ENCODE measurements around the gene SINHCAF. TPM values are rescaled to one million over a fixed set of nuclear protein-coding genes. Genes with fewer than 3 reads are reported as not detected.
"Not testable (repeated sequence)": the region's sequence is repeated elsewhere in the genome, so short reads cannot be mapped to it uniquely, and the experiment has no call there.

Gene SINHCAF
- total RNA-seq, 1 donor from 2014 or later, result 270 TPM

DNA sequence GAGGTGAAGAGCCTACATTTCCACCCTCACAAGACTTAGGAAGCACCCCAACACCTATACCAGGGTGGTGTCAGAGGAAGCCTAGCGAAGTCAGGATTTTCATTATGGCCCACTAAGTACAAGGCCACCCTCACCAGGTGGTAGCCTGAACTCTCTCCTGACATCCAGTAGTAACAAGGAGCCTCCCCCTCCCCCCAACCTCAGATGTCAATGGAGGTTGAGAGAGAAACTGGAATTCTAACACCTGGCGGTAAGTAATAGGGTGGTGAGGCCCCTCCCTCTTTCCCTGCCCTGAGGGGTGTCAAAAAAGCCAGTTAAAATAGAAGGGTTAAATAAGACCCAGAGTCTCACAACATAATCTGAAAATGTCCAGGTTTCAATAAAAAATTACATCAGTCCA is 37.6 kb downstream of the SINHCAF start:
- H3K4me1 Mint-ChIP-seq (ENCODE audit: low read depth), result peaks cover 15% of the 10 kb centered on the region
- H3K4me3 Mint-ChIP-seq, result no peak overlapping the region
- H3K36me3 Mint-ChIP-seq (ENCODE audit: low read depth), result peaks cover 67% of the 10 kb centered on the region
- H3K27me3 Mint-ChIP-seq (ENCODE audit: insufficient read depth), result no peaks in the 10 kb centered on the region
- peak overlapping the region; percentile 18 for H3K27ac Mint-ChIP-seq
- no peak for DNase-seq (ENCODE audit: low spot score)
- no peaks in the 10 kb centered on the region for H3K9me3 Mint-ChIP-seq
- intact Hi-C loops (cut with micrococcal nuclease), result no loop called here

DNA sequence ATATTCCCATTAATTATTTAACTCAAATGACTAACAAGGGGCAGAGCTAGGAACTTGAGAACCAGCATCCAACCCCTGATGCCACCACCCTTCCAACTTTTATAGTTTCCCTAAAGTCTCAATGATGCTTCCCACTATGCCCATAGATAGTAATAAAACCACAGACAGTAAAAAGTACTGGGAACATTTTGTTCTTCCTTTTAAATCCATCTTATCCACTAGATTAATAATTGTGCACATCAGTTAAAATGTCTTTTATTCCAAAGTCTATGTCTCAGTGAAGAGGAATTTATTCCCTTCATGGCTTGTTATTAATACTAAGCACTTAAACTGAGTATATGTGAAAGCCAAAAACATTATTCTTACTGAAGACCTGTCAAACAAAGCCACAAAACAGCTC is 45.8 kb downstream of the SINHCAF start:
- Mint-ChIP-seq H3K27ac (no peak overlapping the region), H3K9me3 (no peaks in the 10 kb centered on the region), H3K27me3 (ENCODE audit: insufficient read depth) (no peaks in the 10 kb centered on the region), H3K36me3 (ENCODE audit: low read depth) (peaks cover 42% of the 10 kb centered on the region), H3K4me3 (no peak overlapping the region), H3K4me1 (ENCODE audit: low read depth) (no peaks in the 10 kb centered on the region)
- DNase-seq (ENCODE audit: low spot score), result no peak
- intact Hi-C loops (cut with micrococcal nuclease), result no loop called here

DNA sequence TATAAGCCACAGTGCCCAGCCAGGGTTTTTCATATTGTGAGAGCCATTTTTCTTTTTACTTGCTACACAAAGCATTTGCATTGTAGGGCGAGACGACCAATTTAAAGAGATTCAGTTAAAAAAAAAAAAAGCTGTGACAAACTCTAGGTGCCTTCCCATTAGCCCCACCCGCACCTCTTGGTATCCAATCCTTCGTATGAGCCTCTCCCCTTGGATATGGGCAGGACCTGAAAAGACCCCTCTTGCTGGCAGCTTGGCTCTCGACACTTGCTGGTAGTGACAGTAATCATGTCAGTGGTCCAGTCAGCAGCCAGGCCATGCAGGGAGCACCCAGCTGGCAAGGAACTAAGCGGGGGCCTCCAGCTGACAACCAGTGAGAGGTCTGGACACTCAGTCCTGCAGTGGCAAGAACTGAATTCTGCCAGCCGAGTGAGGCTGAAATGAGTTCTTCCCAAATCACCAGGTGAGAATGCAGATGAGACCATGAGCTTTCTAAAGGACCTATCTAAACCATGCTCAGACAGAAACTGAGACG is 46.5 kb downstream of the SINHCAF start:
- Mint-ChIP-seq H3K27ac (no peak overlapping the region), H3K4me3 (no peak overlapping the region)
- intact Hi-C loops (cut with micrococcal nuclease), result no loop called here

GRCh38 chr12:31278832-31279231 is 47.1 kb downstream of the SINHCAF start:
- H3K36me3 Mint-ChIP-seq (ENCODE audit: low read depth), result peaks cover 38% of the 10 kb centered on the region
- no peak overlapping the region for H3K27ac Mint-ChIP-seq
- DNase-seq (ENCODE audit: low spot score), result no peak
- H3K4me1 Mint-ChIP-seq (ENCODE audit: low read depth), result no peaks in the 10 kb centered on the region
- no peaks in the 10 kb centered on the region for H3K9me3 Mint-ChIP-seq
- no peaks in the 10 kb centered on the region for H3K27me3 Mint-ChIP-seq (ENCODE audit: insufficient read depth)
- no peak overlapping the region for H3K4me3 Mint-ChIP-seq
- intact Hi-C loops (cut with micrococcal nuclease), result no loop called here

More for the DNA sequence above, 46.5 kb downstream of the SINHCAF start:
- Mint-ChIP-seq H3K9me3 (no peaks in the 10 kb centered on the region), H3K36me3 (ENCODE audit: low read depth) (peaks cover 42% of the 10 kb centered on the region), H3K27me3 (ENCODE audit: insufficient read depth) (no peaks in the 10 kb centered on the region), H3K4me1 (ENCODE audit: low read depth) (no peaks in the 10 kb centered on the region)
- no peak for DNase-seq (ENCODE audit: low spot score)

- no peak overlapping the region for H3K4me3 Mint-ChIP-seq
- intact Hi-C loops (cut with micrococcal nuclease), result no loop called here
- H3K36me3 Mint-ChIP-seq (ENCODE audit: low read depth), result peaks cover 37% of the 10 kb centered on the region
- no peaks in the 10 kb centered on the region for H3K27me3 Mint-ChIP-seq (ENCODE audit: insufficient read depth)
- DNase-seq (ENCODE audit: low spot score), result no peak
- H3K27ac Mint-ChIP-seq, result no peak overlapping the region
- no peaks in the 10 kb centered on the region for H3K4me1 Mint-ChIP-seq (ENCODE audit: low read depth)
- no peaks in the 10 kb centered on the region for H3K9me3 Mint-ChIP-seq
These were observed 47.5 kb downstream of the SINHCAF start for GRCh38 chr12:31278424-31278823.

GRCh38 chr12:31277081-31277480 is 48.9 kb downstream of the SINHCAF start:
- intact Hi-C loops (cut with micrococcal nuclease), result no loop called here
- Mint-ChIP-seq H3K27ac (peak overlapping the region; percentile 21), H3K27me3 (ENCODE audit: insufficient read depth) (no peaks in the 10 kb centered on the region)

GRCh38 chr12:31275491-31275890 is 50.5 kb downstream of the SINHCAF start:
- Mint-ChIP-seq H3K27ac (no peak overlapping the region), H3K4me3 (no peak overlapping the region), H3K27me3 (ENCODE audit: insufficient read depth) (no peaks in the 10 kb centered on the region), H3K36me3 (ENCODE audit: low read depth) (peaks cover 30% of the 10 kb centered on the region), H3K9me3 (no peaks in the 10 kb centered on the region), H3K4me1 (ENCODE audit: low read depth) (peaks cover 6% of the 10 kb centered on the region)
- intact Hi-C loops (cut with micrococcal nuclease), result no loop called here
- no peak for DNase-seq (ENCODE audit: low spot score)

More at GRCh38 chr12:31277081-31277480, 48.9 kb downstream of the SINHCAF start:
- no peak for DNase-seq (ENCODE audit: low spot score)
- H3K36me3 Mint-ChIP-seq (ENCODE audit: low read depth), result peaks cover 33% of the 10 kb centered on the region
- no peaks in the 10 kb centered on the region for H3K9me3 Mint-ChIP-seq
- no peak overlapping the region for H3K4me3 Mint-ChIP-seq
- peaks cover 1% of the 10 kb centered on the region for H3K4me1 Mint-ChIP-seq (ENCODE audit: low read depth)

- H3K27ac Mint-ChIP-seq, result peak overlapping the region; percentile 40
- H3K4me3 Mint-ChIP-seq, result no peak overlapping the region
- intact Hi-C loops (cut with micrococcal nuclease), result no loop called here
- no peaks in the 10 kb centered on the region for H3K27me3 Mint-ChIP-seq (ENCODE audit: insufficient read depth)
- H3K9me3 Mint-ChIP-seq, result no peaks in the 10 kb centered on the region
- H3K36me3 Mint-ChIP-seq (ENCODE audit: low read depth), result peaks cover 27% of the 10 kb centered on the region
- peaks cover 6% of the 10 kb centered on the region for H3K4me1 Mint-ChIP-seq (ENCODE audit: low read depth)
- no peak for DNase-seq (ENCODE audit: low spot score)
These were observed 51.2 kb downstream of the SINHCAF start for GRCh38 chr12:31274520-31275300.

GRCh38 chr12:31273794-31274193 is 52.2 kb downstream of the SINHCAF start:
- not testable (repeated sequence) for DNase-seq (ENCODE audit: low spot score); H3K9me3 Mint-ChIP-seq; H3K27me3 Mint-ChIP-seq (ENCODE audit: insufficient read depth); H3K4me1 Mint-ChIP-seq (ENCODE audit: low read depth); H3K4me3 Mint-ChIP-seq
- H3K36me3 Mint-ChIP-seq (ENCODE audit: low read depth), result peaks cover 24% of the 10 kb centered on the region
- intact Hi-C loops (cut with micrococcal nuclease), result loop anchor here (2.0 kb wide), 1 partner anchor 89 kb away; no protein-coding TSS in a partner anchor
- H3K27ac Mint-ChIP-seq, result peak overlapping the region; percentile 38

- H3K27ac Mint-ChIP-seq, result peak overlapping the region; percentile 31
- DNase-seq (ENCODE audit: low spot score), result no peak
- peaks cover 20% of the 10 kb centered on the region for H3K36me3 Mint-ChIP-seq (ENCODE audit: low read depth)
- no peak overlapping the region for H3K4me3 Mint-ChIP-seq
- H3K9me3 Mint-ChIP-seq, result no peaks in the 10 kb centered on the region
- H3K27me3 Mint-ChIP-seq (ENCODE audit: insufficient read depth), result no peaks in the 10 kb centered on the region
- intact Hi-C loops (cut with micrococcal nuclease), result loop anchor here (1.0 to 2.0 kb wide), 3 partner anchors 90 to 425 kb away; no protein-coding TSS in a partner anchor
- peaks cover 6% of the 10 kb centered on the region for H3K4me1 Mint-ChIP-seq (ENCODE audit: low read depth)
These were observed 53.2 kb downstream of the SINHCAF start for GRCh38 chr12:31272607-31273225.

GRCh38 chr12:31267966-31268365 is 58.0 kb downstream of the SINHCAF start:
- Mint-ChIP-seq H3K9me3 (no peaks in the 10 kb centered on the region), H3K4me3 (no peak overlapping the region), H3K36me3 (ENCODE audit: low read depth) (peaks cover 2% of the 10 kb centered on the region), H3K27ac (no peak overlapping the region), H3K4me1 (ENCODE audit: low read depth) (peaks cover 6% of the 10 kb centered on the region), H3K27me3 (ENCODE audit: insufficient read depth) (no peaks in the 10 kb centered on the region)
- intact Hi-C loops (cut with micrococcal nuclease), result no loop called here
- no peak for DNase-seq (ENCODE audit: low spot score)

DNA sequence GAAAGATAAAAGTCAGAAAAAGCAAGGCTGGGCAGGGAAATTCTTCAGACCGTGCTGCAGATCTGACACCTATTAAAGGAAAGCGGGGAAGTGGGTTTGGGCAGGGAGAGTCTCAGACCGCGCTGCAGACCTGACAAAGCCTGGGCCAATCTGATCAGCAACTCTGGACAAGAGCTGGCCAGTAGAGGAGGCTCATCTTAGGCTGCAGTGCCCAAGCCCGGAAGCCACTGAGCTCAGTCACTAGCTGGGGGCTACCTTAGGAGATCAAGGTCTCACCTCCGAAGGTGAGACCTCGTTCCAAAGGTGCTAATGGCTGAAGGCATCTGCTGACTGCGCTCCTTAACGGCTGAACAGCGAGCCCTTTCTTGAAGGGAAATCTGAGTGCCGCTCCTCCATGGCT is 60.2 kb downstream of the SINHCAF start:
- no peaks in the 10 kb centered on the region for H3K4me1 Mint-ChIP-seq (ENCODE audit: low read depth)
- H3K27me3 Mint-ChIP-seq (ENCODE audit: insufficient read depth), result no peaks in the 10 kb centered on the region
- no peak overlapping the region for H3K4me3 Mint-ChIP-seq
- no peak for DNase-seq (ENCODE audit: low spot score)
- intact Hi-C loops (cut with micrococcal nuclease), result no loop called here
- H3K27ac Mint-ChIP-seq, result no peak overlapping the region
- H3K36me3 Mint-ChIP-seq (ENCODE audit: low read depth), result peaks cover 2% of the 10 kb centered on the region
- no peaks in the 10 kb centered on the region for H3K9me3 Mint-ChIP-seq

- H3K27ac Mint-ChIP-seq, result no peak overlapping the region
- DNase-seq (ENCODE audit: low spot score), result no peak
- H3K9me3 Mint-ChIP-seq, result no peaks in the 10 kb centered on the region
- no peaks in the 10 kb centered on the region for H3K4me1 Mint-ChIP-seq (ENCODE audit: low read depth)
- H3K27me3 Mint-ChIP-seq (ENCODE audit: insufficient read depth), result no peaks in the 10 kb centered on the region
- H3K36me3 Mint-ChIP-seq (ENCODE audit: low read depth), result no peaks in the 10 kb centered on the region
- no peak overlapping the region for H3K4me3 Mint-ChIP-seq
- intact Hi-C loops (cut with micrococcal nuclease), result no loop called here
These were observed 62.3 kb downstream of the SINHCAF start for GRCh38 chr12:31263661-31264060.

Data from activated T-helper 1 cell treated with anti-CD3 and anti-CD28 coated beads, Interleukin-12 subunit alpha, Interleukin-12 subunit beta, Interleukin-2, Interleukin-4 antibody, amounts not matched to agents 30 ng/mL and 10 ng/mL and 1 ng/mL, durations not matched to agents 14 hours and 24 hours and 36 hours (primary cell).